Stimulated activated naive B cell treated with anti-CD40 and anti-IgM and Interleukin-4, amounts not matched to agents 10 μg/mL and 1 μg/mL and 100 μg/mL, for 72 hours (primary cell): ENCODE measurements around the gene KCNE4.
"Not testable (repeated sequence)": the region's sequence is repeated elsewhere in the genome, so short reads cannot be mapped to it uniquely, and the experiment has no call there.

Experiments used
- ATAC-seq, 2 donors: fragments of 150-1000 bp; cut with Tn5 transposase; replicated peaks; 2 replicates each; pipeline ENCODE4 v1.10.0; 2021; ENCODE audit warnings: moderate library complexity in 1 of 2
- DNase-seq: peaks from one replicate; pipeline ENCODE4 v3.0.0; 2021
- H3K27ac Mint-ChIP-seq: one replicate; pipeline ENCODE4 v1.8.0; 2022; ENCODE audit warnings: mild to moderate bottlenecking, mixed read lengths
- H3K27me3 Mint-ChIP-seq, 2 donors: one replicate each; pipeline ENCODE4 v1.8.0; 2022; ENCODE audit warnings: mixed read lengths in 2 of 2
- H3K36me3 Mint-ChIP-seq, 2 donors: one replicate each; pipeline ENCODE4 v1.8.0; 2022; ENCODE audit warnings: mixed read lengths in 2 of 2, mild to moderate bottlenecking in 1 of 2
- H3K4me1 Mint-ChIP-seq, 2 donors: one replicate each; pipeline ENCODE4 v1.8.0; 2022; ENCODE audit warnings: mixed read lengths in 2 of 2, mild to moderate bottlenecking in 1 of 2
- H3K4me3 Mint-ChIP-seq, 2 donors: one replicate each; pipeline ENCODE4 v1.8.0; 2022; ENCODE audit warnings: mild to moderate bottlenecking in 2 of 2, mixed read lengths in 2 of 2, moderate library complexity in 1 of 2
- H3K9me3 Mint-ChIP-seq, 2 donors: one replicate each; pipeline ENCODE4 v1.8.0; 2022; ENCODE audit warnings: mixed read lengths in 2 of 2, mild to moderate bottlenecking in 1 of 2

KCNE4 gene

GRCh38 chr2:223080790-223081360 lies 28.9 kb downstream of the KCNE4 start:
- H3K36me3 Mint-ChIP-seq, H3K27me3 Mint-ChIP-seq, H3K4me3 Mint-ChIP-seq, ATAC-seq, H3K27ac Mint-ChIP-seq, H3K9me3 Mint-ChIP-seq, H3K4me1 Mint-ChIP-seq, DNase-seq: not testable (repeated sequence)

GRCh38 chr2:223081789-223082188 lies 29.8 kb downstream of the KCNE4 start:
- Mint-ChIP-seq H3K4me3 (no peak overlapping the region), H3K9me3 (no peaks in the 10 kb centered on the region), H3K36me3 (peaks cover 0 to 1% of the 10 kb centered on the region in 2 donors), H3K27me3 (peaks cover 7 to 9% of the 10 kb centered on the region in 2 donors), H3K4me1 (no peaks in the 10 kb centered on the region), H3K27ac (no peak overlapping the region)
- DNase-seq (no peak), ATAC-seq (no peak)

- H3K36me3 Mint-ChIP-seq, result peaks cover 0 to 1% of the 10 kb centered on the region in 2 donors
- H3K4me3 Mint-ChIP-seq, result no peak overlapping the region
- no peak overlapping the region for H3K27ac Mint-ChIP-seq
- H3K9me3 Mint-ChIP-seq, result no peaks in the 10 kb centered on the region
- no peaks in the 10 kb centered on the region for H3K4me1 Mint-ChIP-seq
- ATAC-seq (no peak), DNase-seq (no peak)
- H3K27me3 Mint-ChIP-seq, result peaks cover 7 to 9% of the 10 kb centered on the region in 2 donors
Observed at GRCh38 chr2:223082706-223083105, 30.7 kb downstream of the KCNE4 start.

- Mint-ChIP-seq H3K36me3 (peaks cover 0 to 1% of the 10 kb centered on the region in 2 donors), H3K9me3 (no peaks in the 10 kb centered on the region), H3K27ac (no peak overlapping the region), H3K4me3 (no peak overlapping the region), H3K27me3 (peaks cover 7 to 9% of the 10 kb centered on the region in 2 donors), H3K4me1 (no peaks in the 10 kb centered on the region)
- ATAC-seq, result no peak
- DNase-seq, result no peak
Observed at GRCh38 chr2:223083402-223084070, 31.5 kb downstream of the KCNE4 start.

- no peaks in the 10 kb centered on the region for H3K4me1 Mint-ChIP-seq
- H3K4me3 Mint-ChIP-seq, result no peak overlapping the region
- H3K36me3 Mint-ChIP-seq, result peaks cover 0 to 1% of the 10 kb centered on the region in 2 donors
- H3K27ac Mint-ChIP-seq, result no peak overlapping the region
- no peak for DNase-seq
- ATAC-seq, result no peak
- H3K27me3 Mint-ChIP-seq, result peaks cover 7 to 13% of the 10 kb centered on the region in 2 donors
- H3K9me3 Mint-ChIP-seq, result no peaks in the 10 kb centered on the region
Observed at GRCh38 chr2:223084873-223085272, 32.9 kb downstream of the KCNE4 start.

- Mint-ChIP-seq H3K27ac (no peak overlapping the region), H3K36me3 (peaks cover 0 to 1% of the 10 kb centered on the region in 2 donors), H3K4me1 (no peaks in the 10 kb centered on the region), H3K4me3 (no peak overlapping the region), H3K9me3 (no peaks in the 10 kb centered on the region), H3K27me3 (peaks cover 7 to 10% of the 10 kb centered on the region in 2 donors)
- DNase-seq, result no peak
- ATAC-seq, result no peak
Observed at GRCh38 chr2:223086370-223086981, 34.5 kb downstream of the KCNE4 start.

GRCh38 chr2:223087466-223087865 lies 35.5 kb downstream of the KCNE4 start:
- Mint-ChIP-seq H3K9me3 (no peaks in the 10 kb centered on the region), H3K4me1 (no peaks in the 10 kb centered on the region), H3K27me3 (peaks cover 7 to 10% of the 10 kb centered on the region in 2 donors), H3K36me3 (peaks cover 0 to 1% of the 10 kb centered on the region in 2 donors), H3K4me3 (no peak overlapping the region), H3K27ac (no peak overlapping the region)
- ATAC-seq (no peak), DNase-seq (no peak)

GRCh38 chr2:223088866-223089265 lies 36.9 kb downstream of the KCNE4 start:
- H3K27me3 Mint-ChIP-seq, result peaks cover 7 to 10% of the 10 kb centered on the region in 2 donors
- no peak overlapping the region for H3K4me3 Mint-ChIP-seq
- H3K36me3 Mint-ChIP-seq, result peaks cover 0 to 1% of the 10 kb centered on the region in 2 donors
- H3K4me1 Mint-ChIP-seq, result no peaks in the 10 kb centered on the region
- no peak overlapping the region for H3K27ac Mint-ChIP-seq
- ATAC-seq, result no peak
- no peak for DNase-seq
- H3K9me3 Mint-ChIP-seq, result no peaks in the 10 kb centered on the region

- Mint-ChIP-seq H3K4me3 (no peak overlapping the region), H3K36me3 (peaks cover 0 to 1% of the 10 kb centered on the region in 2 donors), H3K27me3 (peaks cover 7 to 10% of the 10 kb centered on the region in 2 donors), H3K4me1 (no peaks in the 10 kb centered on the region), H3K27ac (no peak overlapping the region), H3K9me3 (no peaks in the 10 kb centered on the region)
- ATAC-seq (no peak), DNase-seq (no peak)
Observed at GRCh38 chr2:223090039-223090438, 38.0 kb downstream of the KCNE4 start.

GRCh38 chr2:223090540-223091235 lies 38.7 kb downstream of the KCNE4 start:
- DNase-seq (no peak), ATAC-seq (no peak)
- H3K27ac Mint-ChIP-seq, result no peak overlapping the region
- H3K27me3 Mint-ChIP-seq, result peaks cover 7 to 10% of the 10 kb centered on the region in 2 donors
- no peaks in the 10 kb centered on the region for H3K9me3 Mint-ChIP-seq
- no peaks in the 10 kb centered on the region for H3K4me1 Mint-ChIP-seq
- H3K4me3 Mint-ChIP-seq, result no peak overlapping the region
- peaks cover 0 to 1% of the 10 kb centered on the region in 2 donors for H3K36me3 Mint-ChIP-seq

GRCh38 chr2:223092667-223093066 lies 40.7 kb downstream of the KCNE4 start:
- no peak overlapping the region for H3K4me3 Mint-ChIP-seq
- H3K9me3 Mint-ChIP-seq, result no peaks in the 10 kb centered on the region
- H3K4me1 Mint-ChIP-seq, result no peaks in the 10 kb centered on the region
- H3K27me3 Mint-ChIP-seq, result peaks cover 0 to 4% of the 10 kb centered on the region in 2 donors
- no peak for DNase-seq
- no peak for ATAC-seq
- H3K36me3 Mint-ChIP-seq, result no peaks in the 10 kb centered on the region
- H3K27ac Mint-ChIP-seq, result no peak overlapping the region

- peaks cover 0 to 4% of the 10 kb centered on the region in 2 donors for H3K27me3 Mint-ChIP-seq
- H3K36me3 Mint-ChIP-seq, result no peaks in the 10 kb centered on the region
- no peak overlapping the region for H3K4me3 Mint-ChIP-seq
- no peaks in the 10 kb centered on the region for H3K9me3 Mint-ChIP-seq
- H3K4me1 Mint-ChIP-seq, result no peaks in the 10 kb centered on the region
- DNase-seq, result no peak
- no peak for ATAC-seq
- no peak overlapping the region for H3K27ac Mint-ChIP-seq
Observed at GRCh38 chr2:223093436-223094241, 41.6 kb downstream of the KCNE4 start.

GRCh38 chr2:223095207-223095606 lies 43.2 kb downstream of the KCNE4 start:
- Mint-ChIP-seq H3K36me3 (no peaks in the 10 kb centered on the region), H3K27ac (no peak overlapping the region), H3K4me1 (no peaks in the 10 kb centered on the region), H3K9me3 (no peaks in the 10 kb centered on the region), H3K4me3 (no peak overlapping the region), H3K27me3 (no peaks in the 10 kb centered on the region)
- ATAC-seq (no peak), DNase-seq (no peak)
